ENCODE data around the gene ANKRD16. TPM values are rescaled to one million over a fixed set of nuclear protein-coding genes. Genes with fewer than 3 reads are reported as not detected.
A peak's percentile ranks its signal among the peaks of the same experiment; 100 is the strongest.

Gene ANKRD16
- total RNA-seq, 4 donors from 2014 or later: 8.5 to 21.7 (median 17.8) TPM

DNA sequence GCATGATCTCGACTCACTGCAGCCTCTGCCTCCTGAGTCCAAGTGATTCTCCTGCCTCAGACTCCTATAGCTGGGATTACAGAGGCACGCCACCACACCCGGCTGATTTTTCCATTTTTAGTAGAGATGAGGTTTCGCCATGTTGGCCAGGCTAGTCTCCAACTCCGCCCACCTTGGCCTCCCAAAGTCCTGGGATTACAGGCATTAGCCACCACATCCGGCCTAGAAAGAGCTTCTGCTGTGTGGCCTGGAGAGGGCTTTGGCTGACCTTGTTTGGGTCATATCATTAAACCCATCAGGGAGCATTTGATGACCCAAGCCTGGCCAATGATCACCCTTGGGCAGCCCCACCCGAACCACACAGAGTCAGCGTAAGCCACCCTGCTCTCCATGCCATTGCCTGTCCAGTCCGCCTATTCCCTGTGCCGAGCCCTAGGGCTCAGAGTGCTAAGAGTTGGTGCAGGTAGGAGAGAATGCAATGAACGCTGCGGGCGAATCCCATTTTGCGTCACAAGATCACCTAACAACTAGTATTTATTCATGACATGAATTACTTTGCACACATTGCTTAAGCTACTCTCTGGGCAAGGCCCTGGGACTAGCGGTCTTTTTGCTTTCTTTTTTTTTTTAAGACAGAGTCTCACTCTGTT lies 54.1 kb downstream of the ANKRD16 start:
- DNase-seq: no peak
- H3K9me3 ChIP-seq: no peaks in the 10 kb centered on the region
- H3K4me3 ChIP-seq: no peak overlapping the region
- TF ChIP-seq, protein P1, sequence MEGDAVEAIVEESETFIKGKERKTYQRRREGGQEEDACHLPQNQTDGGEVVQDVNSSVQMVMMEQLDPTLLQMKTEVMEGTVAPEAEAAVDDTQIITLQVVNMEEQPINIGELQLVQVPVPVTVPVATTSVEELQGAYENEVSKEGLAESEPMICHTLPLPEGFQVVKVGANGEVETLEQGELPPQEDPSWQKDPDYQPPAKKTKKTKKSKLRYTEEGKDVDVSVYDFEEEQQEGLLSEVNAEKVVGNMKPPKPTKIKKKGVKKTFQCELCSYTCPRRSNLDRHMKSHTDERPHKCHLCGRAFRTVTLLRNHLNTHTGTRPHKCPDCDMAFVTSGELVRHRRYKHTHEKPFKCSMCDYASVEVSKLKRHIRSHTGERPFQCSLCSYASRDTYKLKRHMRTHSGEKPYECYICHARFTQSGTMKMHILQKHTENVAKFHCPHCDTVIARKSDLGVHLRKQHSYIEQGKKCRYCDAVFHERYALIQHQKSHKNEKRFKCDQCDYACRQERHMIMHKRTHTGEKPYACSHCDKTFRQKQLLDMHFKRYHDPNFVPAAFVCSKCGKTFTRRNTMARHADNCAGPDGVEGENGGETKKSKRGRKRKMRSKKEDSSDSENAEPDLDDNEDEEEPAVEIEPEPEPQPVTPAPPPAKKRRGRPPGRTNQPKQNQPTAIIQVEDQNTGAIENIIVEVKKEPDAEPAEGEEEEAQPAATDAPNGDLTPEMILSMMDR (IDR thresholded peaks at IDR 0.05): no peak
- TF ChIP-seq POLR2AphosphoS5 (IDR thresholded peaks at IDR 0.05) (no peak), POLR2A (IDR thresholded peaks at IDR 0.05) (no peak), EP300 (IDR thresholded peaks at IDR 0.05; ENCODE audit: low read depth) (no peak)
- H3K27ac ChIP-seq: no peak overlapping the region
- H3K27me3 ChIP-seq: no peaks in the 10 kb centered on the region
- H3K36me3 ChIP-seq: no peaks in the 10 kb centered on the region
- in situ Hi-C loops (cut with MboI; ENCODE audit: low pct_ligation_motif_present in 1 of 4, low pct_unique_long_range_greater_than_20kb in 1 of 4, low sequenced_read_pairs in 3 of 4) (no loop called here), intact Hi-C loops (cut with DNase I; ENCODE audit: low total_unique reads) (no loop called here)
- peaks cover 0 to 7% (median 3%) of the 10 kb centered on the region in 4 donors for H3K4me1 ChIP-seq
- WGBS, 2 donors (ENCODE audit: low coverage in 1 of 2): 91% methylated on average over 7 to 15 of the region's 15 CpGs

DNA sequence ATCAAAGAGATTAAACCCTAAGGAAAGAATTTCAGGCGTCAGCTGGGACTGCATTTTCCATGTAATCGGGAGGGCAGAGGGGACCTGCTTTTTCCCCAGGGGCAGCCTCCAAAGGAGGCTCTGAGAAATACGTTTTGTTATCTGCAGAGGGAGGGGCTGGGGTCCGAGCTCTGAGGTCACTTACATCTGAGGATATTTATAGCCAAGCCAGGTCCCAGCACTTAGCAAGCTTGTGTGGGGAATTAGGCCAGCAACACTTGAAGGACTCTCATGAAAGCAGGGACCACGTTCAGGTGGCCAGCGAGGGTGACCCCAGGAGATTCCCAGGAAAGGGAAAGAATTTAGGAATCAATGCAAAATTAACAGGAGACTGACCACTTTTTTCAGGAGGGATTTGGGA lies 55.9 kb downstream of the ANKRD16 start:
- intact Hi-C loops (cut with DNase I; ENCODE audit: low total_unique reads) (no loop called here), in situ Hi-C loops (cut with MboI; ENCODE audit: low pct_ligation_motif_present in 1 of 4, low pct_unique_long_range_greater_than_20kb in 1 of 4, low sequenced_read_pairs in 3 of 4) (no loop called here)
- no peak overlapping the region for H3K27ac ChIP-seq
- no peaks in the 10 kb centered on the region for H3K27me3 ChIP-seq
- no peak overlapping the region for H3K4me3 ChIP-seq
- peaks cover 0 to 7% (median 3%) of the 10 kb centered on the region in 4 donors for H3K4me1 ChIP-seq
- 37 to 71% methylated on average over 3 to 6 of the region's 6 CpGs for WGBS, 2 donors (ENCODE audit: low coverage in 1 of 2)
- H3K9me3 ChIP-seq: no peaks in the 10 kb centered on the region
- no peak for TF ChIP-seq EP300 (IDR thresholded peaks at IDR 0.05; ENCODE audit: low read depth)
- TF ChIP-seq POLR2A (IDR thresholded peaks at IDR 0.05): no peak
- TF ChIP-seq POLR2AphosphoS5 (IDR thresholded peaks at IDR 0.05): no peak
- TF ChIP-seq, protein P1 (IDR thresholded peaks at IDR 0.05): no peak
- no peak for DNase-seq
- no peaks in the 10 kb centered on the region for H3K36me3 ChIP-seq

DNA sequence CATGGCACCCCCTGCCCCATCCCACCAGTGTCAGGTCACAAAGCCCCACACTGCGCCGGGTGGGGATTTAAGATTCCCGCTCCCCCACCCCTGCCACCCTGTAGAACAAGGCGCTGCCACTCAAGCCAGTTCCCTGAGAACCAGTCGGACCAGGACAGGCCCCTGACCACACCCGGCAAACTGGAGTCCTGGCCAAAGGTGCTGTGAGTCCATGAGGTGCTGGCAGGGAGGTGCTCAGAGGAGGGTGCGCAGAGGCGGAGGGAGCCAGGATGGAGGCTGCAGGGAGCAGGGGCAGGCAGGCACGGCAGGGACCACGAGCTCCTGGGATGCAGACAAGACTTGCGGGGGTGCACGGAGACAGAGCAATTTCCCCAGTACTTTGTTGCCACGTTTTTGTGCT lies 56.7 kb downstream of the ANKRD16 start:
- no peaks in the 10 kb centered on the region for H3K27me3 ChIP-seq
- no peak for TF ChIP-seq POLR2A (IDR thresholded peaks at IDR 0.05)
- TF ChIP-seq POLR2AphosphoS5 (IDR thresholded peaks at IDR 0.05): no peak
- TF ChIP-seq EP300 (IDR thresholded peaks at IDR 0.05; ENCODE audit: low read depth): no peak
- TF ChIP-seq, protein P1 (IDR thresholded peaks at IDR 0.05): no peak
- DNase-seq: peak; percentile 84
- peaks cover 0 to 7% (median 3%) of the 10 kb centered on the region in 4 donors for H3K4me1 ChIP-seq
- in situ Hi-C loops (cut with MboI; ENCODE audit: low pct_ligation_motif_present in 1 of 4, low pct_unique_long_range_greater_than_20kb in 1 of 4, low sequenced_read_pairs in 3 of 4) (no loop called here), intact Hi-C loops (cut with DNase I; ENCODE audit: low total_unique reads) (no loop called here)
- no peaks in the 10 kb centered on the region for H3K36me3 ChIP-seq
- peak overlapping the region in 2 of 4 donors; percentile 12 to 26 for H3K27ac ChIP-seq
- 49 to 80% methylated on average over 1 to 13 of the region's 13 CpGs for WGBS, 2 donors (ENCODE audit: low coverage in 1 of 2)
- H3K9me3 ChIP-seq: no peaks in the 10 kb centered on the region
- peak overlapping the region in 1 of 4 donors; percentile 31 for H3K4me3 ChIP-seq

DNA sequence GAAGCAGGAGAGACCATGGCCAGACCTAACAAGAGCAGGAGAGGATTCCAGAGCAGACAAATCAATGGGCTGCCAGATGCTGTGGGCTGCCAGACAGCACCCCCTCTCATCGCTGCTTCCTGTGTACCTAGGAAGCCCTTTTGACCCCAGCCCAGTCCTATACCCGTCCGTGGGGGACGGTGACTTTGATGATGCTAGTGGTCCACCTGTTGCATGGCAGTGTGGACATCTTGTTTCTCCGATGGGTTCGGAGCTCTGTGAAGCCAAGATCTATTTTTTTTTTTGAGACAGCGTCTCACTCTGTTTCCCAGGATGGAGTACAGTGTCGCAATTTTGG lies 58.3 kb downstream of the ANKRD16 start:
- in situ Hi-C loops (cut with MboI; ENCODE audit: low pct_ligation_motif_present in 1 of 4, low pct_unique_long_range_greater_than_20kb in 1 of 4, low sequenced_read_pairs in 3 of 4) (no loop called here), intact Hi-C loops (cut with DNase I; ENCODE audit: low total_unique reads) (no loop called here)
- no peak overlapping the region for H3K4me3 ChIP-seq
- no peak overlapping the region for H3K27ac ChIP-seq
- H3K9me3 ChIP-seq: no peaks in the 10 kb centered on the region
- no peak for DNase-seq
- no peaks in the 10 kb centered on the region for H3K36me3 ChIP-seq
- H3K27me3 ChIP-seq: no peaks in the 10 kb centered on the region
- H3K4me1 ChIP-seq: peaks cover 0 to 7% (median 3%) of the 10 kb centered on the region in 4 donors
- TF ChIP-seq EP300 (IDR thresholded peaks at IDR 0.05; ENCODE audit: low read depth) (no peak), POLR2AphosphoS5 (IDR thresholded peaks at IDR 0.05) (no peak), POLR2A (IDR thresholded peaks at IDR 0.05) (no peak)
- TF ChIP-seq, protein P1 (IDR thresholded peaks at IDR 0.05): no peak
- WGBS, 2 donors (ENCODE audit: low coverage in 1 of 2): 90% methylated on average over 8 of the region's 8 CpGs; no CpG with 5 or more reads in 1 of the 2 donors
